Daoy (cell line): ENCODE measurements around the gene POU5F2. TPM values are rescaled to one million over a fixed set of nuclear protein-coding genes. Genes with fewer than 3 reads are reported as not detected.

Experiments
- DNase-seq: peaks from one replicate; pipeline ENCODE4 v3.0.0-alpha.2; 2015; ENCODE audit warnings: low read depth
- total RNA-seq: library from RNA; depleted of rRNA; stranded (reverse); fragments of >200 nt; shearing (Covaris generic); gene quantifications from 2 replicates; pipeline ENCODE4 v1.2.3, GENCODE V29; 2014; rRNA removed

Gene POU5F2, protein sequence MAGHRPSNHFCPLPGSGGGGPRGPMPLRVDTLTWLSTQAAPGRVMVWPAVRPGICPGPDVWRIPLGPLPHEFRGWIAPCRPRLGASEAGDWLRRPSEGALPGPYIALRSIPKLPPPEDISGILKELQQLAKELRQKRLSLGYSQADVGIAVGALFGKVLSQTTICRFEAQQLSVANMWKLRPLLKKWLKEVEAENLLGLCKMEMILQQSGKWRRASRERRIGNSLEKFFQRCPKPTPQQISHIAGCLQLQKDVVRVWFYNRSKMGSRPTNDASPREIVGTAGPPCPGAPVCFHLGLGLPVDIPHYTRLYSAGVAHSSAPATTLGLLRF
- 0.29 and 0.57 TPM in 2 replicates for total RNA-seq

- no peak for DNase-seq
These were observed at the start of gene POU5F2 for GRCh38 chr5:93741136-93741811. TSS of gene POU5F2 (minus strand) at chr5:93741600. CDS start at chr5:93741563, 37 bp downstream.

- no peak for DNase-seq
These were observed 49.0 kb upstream of the POU5F2 start for GRCh38 chr5:93790401-93790800.

- peak; percentile 32 for DNase-seq
These were observed 48.0 kb upstream of the POU5F2 start for GRCh38 chr5:93789173-93790067.

DNA sequence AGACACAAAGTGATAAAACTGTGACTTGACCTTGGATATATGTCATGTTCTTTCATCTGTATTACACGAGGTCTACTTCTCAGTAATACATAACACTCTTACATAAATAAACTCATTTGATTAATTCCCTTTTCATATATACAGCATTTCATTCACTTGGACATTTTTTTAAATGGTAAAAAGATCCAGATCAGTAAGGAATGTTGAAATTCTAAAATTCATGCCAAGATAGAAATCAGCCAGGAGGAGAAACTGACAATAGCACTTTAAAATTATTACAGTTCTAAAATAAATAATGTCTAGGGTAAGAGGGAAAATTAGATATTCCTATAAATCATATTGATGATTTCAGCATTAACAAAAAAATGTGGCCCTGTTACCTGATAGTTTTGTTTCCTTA is 46.2 kb upstream of the POU5F2 start:
- DNase-seq: no peak

- no peak for DNase-seq
These were observed 44.1 kb upstream of the POU5F2 start for GRCh38 chr5:93785475-93785874.

DNA sequence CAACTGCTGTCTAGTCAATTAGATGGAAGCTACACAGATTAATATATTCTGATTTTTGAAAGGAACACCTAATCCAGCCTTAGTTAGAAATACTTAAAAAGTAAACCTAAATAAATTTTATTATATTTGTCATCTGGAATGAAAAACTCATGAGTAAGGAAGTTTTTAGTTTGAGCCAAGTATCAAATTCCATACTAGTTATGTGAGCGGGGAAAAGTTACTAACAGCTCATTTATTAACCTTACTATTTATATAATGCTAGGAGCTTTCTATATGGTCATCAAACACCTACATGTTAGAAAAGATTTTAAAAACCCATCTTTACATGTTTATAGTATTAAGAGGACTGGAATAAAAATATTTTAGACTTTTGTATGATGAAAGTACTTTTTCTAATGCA is 41.6 kb upstream of the POU5F2 start:
- no peak for DNase-seq

GRCh38 chr5:93777620-93778019 is 36.2 kb upstream of the POU5F2 start:
- no peak for DNase-seq

GRCh38 chr5:93756372-93756771 is 15.0 kb upstream of the POU5F2 start:
- DNase-seq: no peak

GRCh38 chr5:93755716-93756115 is 14.3 kb upstream of the POU5F2 start:
- DNase-seq: no peak

DNA sequence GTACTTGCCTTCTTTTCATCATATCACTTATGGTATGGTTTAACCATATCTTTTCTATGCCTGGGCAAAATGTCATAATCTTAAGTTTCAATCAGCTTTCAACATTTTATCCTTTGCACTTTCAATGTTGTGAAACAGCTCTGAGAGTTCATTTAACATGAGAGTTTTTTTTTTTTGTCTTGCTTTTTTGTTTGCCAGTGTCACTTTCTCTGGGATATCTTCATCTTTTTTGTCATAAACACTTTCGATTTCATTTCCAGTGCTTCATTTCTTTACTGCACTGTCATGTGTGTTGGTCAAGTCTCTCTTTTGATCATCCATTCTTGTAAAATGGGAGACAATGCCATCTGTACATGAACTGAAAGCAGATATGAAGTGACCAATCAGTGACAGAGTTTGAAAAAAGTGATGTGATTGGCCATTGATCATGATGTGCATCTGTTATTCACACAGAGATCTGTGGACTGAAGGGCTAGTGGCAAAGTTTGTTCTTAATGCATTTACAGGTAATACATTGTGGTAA is 7.5 kb upstream of the POU5F2 start:
- DNase-seq: no peak

- no peak for DNase-seq
These were observed 5.1 kb upstream of the POU5F2 start for GRCh38 chr5:93746406-93747056.

- no peak for DNase-seq
These were observed 5.1 kb downstream of the POU5F2 start for GRCh38 chr5:93736284-93736683.

DNA sequence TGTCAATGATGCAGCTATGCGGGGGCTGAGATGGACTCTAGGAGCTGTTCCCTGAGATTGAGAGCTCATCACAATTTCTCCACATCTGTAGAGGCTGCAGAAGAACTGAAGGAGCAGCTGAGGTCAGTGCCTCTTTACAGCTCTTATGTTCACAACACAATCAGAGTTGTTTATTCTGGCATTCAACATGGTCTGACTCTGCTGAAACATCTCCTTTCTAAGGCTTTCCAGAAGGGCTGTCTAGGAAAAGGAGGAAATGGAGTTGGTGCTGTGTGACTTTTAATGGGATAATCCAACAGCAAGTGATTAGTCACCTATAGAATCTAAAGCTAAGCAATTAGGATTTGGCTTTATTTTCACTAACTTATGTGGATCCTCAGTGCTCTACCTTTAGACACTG is 6.0 kb downstream of the POU5F2 start:
- DNase-seq: no peak

DNA sequence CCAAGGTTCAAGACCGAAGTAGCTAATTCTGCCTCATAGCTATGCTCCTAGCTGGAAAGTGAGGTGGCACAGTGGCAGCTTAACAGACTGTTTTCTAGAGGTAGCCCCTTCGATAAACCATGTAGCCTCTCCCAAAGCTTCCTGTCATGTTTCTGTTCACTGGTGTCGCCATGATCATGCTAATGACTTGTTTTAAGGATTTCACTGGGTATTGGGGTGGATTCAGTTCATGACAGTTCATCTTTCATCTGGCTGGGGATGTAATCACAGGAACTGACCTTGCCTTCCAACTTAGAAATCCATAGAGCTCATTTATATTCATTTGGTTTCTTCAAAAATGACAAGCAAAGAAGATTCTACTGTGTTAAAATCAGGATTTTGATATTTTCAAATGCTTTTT is 9.4 kb downstream of the POU5F2 start:
- DNase-seq: no peak

GRCh38 chr5:93726595-93726994 is 14.8 kb downstream of the POU5F2 start:
- no peak for DNase-seq

DNA sequence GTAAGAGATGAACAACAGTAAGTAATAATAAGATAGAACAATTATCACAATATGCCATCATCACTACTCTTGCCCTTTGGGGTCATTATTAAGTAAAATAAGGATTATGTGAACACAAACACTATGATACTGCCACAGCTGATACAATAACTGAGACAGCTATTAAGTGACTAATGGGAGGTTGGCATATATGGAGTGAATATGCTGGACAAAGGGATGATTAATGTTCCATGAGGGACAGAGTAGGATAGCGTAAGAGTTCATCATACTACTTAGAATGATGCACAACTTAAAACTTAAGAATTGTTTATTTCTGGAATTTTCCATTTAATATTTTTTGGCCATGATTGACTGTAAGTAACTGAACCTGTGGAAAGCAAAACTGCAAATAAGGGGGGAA is 16.6 kb downstream of the POU5F2 start:
- no peak for DNase-seq

- no peak for DNase-seq
These were observed 17.7 kb downstream of the POU5F2 start for GRCh38 chr5:93723681-93724080.

DNA sequence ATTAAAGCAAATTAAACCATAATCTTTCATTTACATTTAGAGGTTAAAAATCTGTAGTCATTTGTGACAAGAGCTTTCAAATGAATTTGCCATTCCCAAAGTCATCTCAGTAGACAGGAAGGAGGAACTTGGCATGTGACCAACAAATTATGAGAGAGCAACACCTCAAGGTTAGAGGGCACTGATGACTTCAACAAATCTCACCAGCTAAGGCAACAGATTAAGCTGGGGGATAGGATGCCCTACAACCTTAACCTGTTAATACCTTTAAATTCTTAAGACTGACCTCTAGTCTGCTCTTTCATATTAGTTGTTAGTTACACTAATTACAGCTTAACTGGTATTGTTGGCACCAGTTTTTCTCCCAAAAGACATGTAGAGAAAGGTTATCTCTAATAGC is 18.4 kb downstream of the POU5F2 start:
- DNase-seq: peak; percentile 20

DNA sequence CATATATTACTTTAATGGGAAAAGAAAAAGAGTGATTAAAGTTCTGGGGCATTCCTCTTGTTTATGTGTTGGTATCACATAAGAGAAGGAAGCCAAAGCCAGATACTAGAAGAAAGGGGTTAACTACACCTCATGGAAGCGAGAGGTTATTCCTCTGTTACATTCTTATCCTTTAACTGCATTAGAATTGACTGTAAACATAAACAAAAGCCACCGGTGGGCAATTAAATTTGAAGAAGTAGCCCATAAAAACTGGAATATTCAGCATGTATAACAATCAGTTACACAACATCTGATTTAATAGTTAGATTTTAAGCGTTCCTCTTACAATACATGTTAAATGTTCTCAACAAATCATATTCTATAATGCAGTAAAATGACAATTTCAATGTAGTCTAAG is 18.8 kb downstream of the POU5F2 start:
- DNase-seq: no peak

DNA sequence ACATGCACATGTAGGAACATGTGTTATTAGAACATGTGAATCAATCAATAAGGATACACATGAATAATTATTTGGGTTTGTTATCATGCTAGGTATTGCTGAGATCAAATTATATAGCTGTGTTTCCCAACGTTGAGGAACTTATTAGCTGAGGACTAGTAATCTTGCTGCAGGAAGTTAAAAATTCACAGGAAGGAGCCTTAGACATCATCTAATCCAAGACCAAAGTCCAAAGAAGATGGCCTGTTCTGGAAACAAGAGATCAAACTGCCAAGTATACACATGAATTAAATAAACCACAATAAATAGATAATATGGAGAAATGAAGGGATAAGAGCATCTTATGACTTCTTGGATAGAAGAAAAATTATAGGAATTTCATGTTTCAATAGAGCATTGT is 19.9 kb downstream of the POU5F2 start:
- DNase-seq: no peak

DNA sequence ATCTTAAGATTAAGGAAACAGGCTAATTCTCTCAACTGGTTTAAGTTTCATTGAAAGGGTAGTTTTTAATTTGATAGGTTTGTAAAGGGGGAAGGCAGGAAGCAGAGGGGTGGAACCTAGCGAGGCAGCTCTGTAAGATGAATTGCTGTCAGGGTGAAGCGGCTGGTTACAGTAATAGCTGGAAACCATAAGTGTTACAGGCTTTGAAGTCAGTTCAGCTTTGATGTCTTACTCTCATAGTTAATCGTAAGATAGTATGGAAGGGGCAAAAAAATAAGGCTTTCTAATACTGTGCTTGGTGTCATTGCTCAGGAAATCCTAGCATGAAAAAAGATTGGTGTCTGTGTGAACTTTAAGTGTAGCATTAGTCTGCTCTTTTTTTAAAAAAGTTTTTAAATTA is 20.3 kb downstream of the POU5F2 start:
- no peak for DNase-seq

- peak; percentile 49 for DNase-seq
These were observed 24.2 kb downstream of the POU5F2 start for GRCh38 chr5:93717162-93717561.
